Activated CD8-positive, alpha-beta T cell treated with anti-CD3 and anti-CD28 coated beads for 36 hours (primary cell): Measurements from ENCODE around the gene PLEKHO1. TPM values are rescaled to one million over a fixed set of nuclear protein-coding genes. Genes with fewer than 3 reads are reported as not detected.

Experiments used
- ATAC-seq: fragments of 200-7000 bp; cut with Tn5 transposase; one replicate; pipeline ENCODE4 v1.10.0; 2021; ENCODE audit warnings: mild to moderate bottlenecking, moderate library complexity
- CTCF ChIA-PET: fragments of 350-600 bp; sonication (Branson Sonifier 250); formaldehyde crosslinking; loops from one replicate; lab custom pipeline; 2021; ENCODE audit warnings: antibody characterized with exemption; lab: Charles Lee
- POLR2A ChIA-PET: fragments of 350-600 bp; sonication (Branson Sonifier 250); formaldehyde crosslinking; loops from one replicate; lab custom pipeline; 2021; ENCODE audit warnings: antibody characterized with exemption; lab: Charles Lee
- DNase-seq: peaks from one replicate; pipeline ENCODE4 v3.0.0-alpha.2; 2020
- H3K27ac Mint-ChIP-seq: one replicate; pipeline ENCODE4 v1.8.0; 2021; ENCODE audit warnings: mild to moderate bottlenecking, mixed read lengths
- H3K27me3 Mint-ChIP-seq: one replicate; pipeline ENCODE4 v1.8.0; 2021; ENCODE audit warnings: mixed read lengths
- H3K36me3 Mint-ChIP-seq: one replicate; pipeline ENCODE4 v1.8.0; 2021; ENCODE audit warnings: low read depth, mixed read lengths
- H3K4me1 Mint-ChIP-seq: one replicate; pipeline ENCODE4 v1.8.0; 2021; ENCODE audit warnings: low read depth, mixed read lengths
- H3K4me3 Mint-ChIP-seq: one replicate; pipeline ENCODE4 v1.8.0; 2021; ENCODE audit warnings: mild to moderate bottlenecking, moderate library complexity, mixed read lengths
- H3K9me3 Mint-ChIP-seq: one replicate; pipeline ENCODE4 v1.8.0; 2021; ENCODE audit warnings: mixed read lengths
- intact Hi-C: fragments of 100-400 bp; cut with micrococcal nuclease; formaldehyde crosslinking; loops from one replicate; pipeline ENCODE4 v1.10.0; 2022
- total RNA-seq, 2 experiments: library from RNA; stranded (reverse); gene quantifications; one replicate each; pipeline ENCODE4 v1.2.3, GENCODE V29; 2021
- TF ChIP-seq, protein P1 (sequence below): fragments of 200-600 bp; IDR thresholded peaks from one replicate; pipeline ENCODE4 v1.8.0; 2022; ENCODE audit warnings: antibody characterized with exemption, mild to moderate bottlenecking

PLEKHO1 gene
- total RNA-seq, 2 experiments from 2014 or later = 18.2 to 19.0 TPM

DNA sequence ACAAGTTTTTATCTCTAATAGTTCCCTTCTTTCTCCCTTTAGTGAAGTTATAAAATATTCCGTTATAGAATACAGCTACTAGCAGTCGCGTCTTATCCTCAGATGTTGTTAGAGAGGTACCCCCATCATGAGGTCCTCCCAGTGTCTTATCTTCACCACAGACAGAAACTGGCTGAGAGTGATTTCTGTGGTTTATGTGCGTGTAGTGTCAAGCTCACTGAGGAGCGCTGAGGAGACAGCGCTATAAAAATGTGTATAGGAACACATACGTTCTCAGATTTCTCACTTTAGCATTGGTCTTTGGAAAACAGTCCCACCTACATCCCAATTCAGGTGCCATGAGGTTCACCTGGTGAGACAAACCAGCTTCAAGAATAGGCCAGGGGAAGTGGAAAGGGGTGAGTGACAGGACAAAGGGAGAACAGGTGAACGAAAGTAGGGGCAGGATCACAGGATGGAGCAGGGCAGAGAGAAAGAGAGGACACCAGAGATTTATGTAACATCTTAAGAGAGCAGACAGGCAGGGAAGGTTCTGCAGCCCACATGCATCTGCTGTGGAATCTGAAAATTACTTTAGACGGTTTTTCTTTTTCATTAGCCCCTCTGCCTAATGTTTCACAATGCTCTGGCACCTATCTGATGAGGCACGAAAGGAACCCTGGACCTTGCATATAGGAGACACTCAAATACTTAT, 2.7 kb upstream of the PLEKHO1 start:
- no peak overlapping the region for H3K4me3 Mint-ChIP-seq

DNA sequence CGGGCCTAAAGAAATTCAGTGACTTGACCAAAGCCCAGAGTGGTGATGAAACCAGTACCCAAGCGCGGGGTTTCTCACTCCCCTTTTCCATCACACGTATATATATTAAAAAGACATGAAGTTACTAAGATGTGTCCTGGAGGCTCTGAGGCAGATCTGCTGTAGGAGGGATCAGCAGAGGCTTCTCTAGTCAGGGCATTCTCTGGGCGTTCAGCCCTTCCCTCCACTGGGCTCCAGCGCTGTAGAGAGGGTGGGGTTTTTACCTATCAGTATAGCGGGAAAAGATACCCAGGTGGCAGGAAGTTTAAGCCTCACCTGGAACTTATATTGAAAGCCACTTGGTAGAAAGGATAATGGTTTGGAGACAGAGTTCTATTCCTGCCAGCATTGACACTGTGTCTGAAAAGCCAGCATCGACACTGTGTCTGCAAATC, 862 bp upstream of the PLEKHO1 start:
- Mint-ChIP-seq H3K4me1 (peaks cover 54% of the 10 kb centered on the region), H3K4me3 (peak overlapping the region; percentile 69), H3K27ac (peak overlapping the region; percentile 43), H3K27me3 (peaks cover 1% of the 10 kb centered on the region), H3K36me3 (peaks cover 14% of the 10 kb centered on the region), H3K9me3 (no peaks in the 10 kb centered on the region)
- DNase-seq (no peak), ATAC-seq (no peak)
- ChIA-PET CTCF (interaction anchor here (1.1 to 1.7 kb wide), 3 partner anchors 13 to 133 kb away, joined by 3 to 6 read pairs (median 4); no protein-coding TSS in a partner anchor), POLR2A (interaction anchor here (0.7 to 2.3 kb wide), 2 partner anchors 9 to 262 kb away, joined by 3 to 12 read pairs; a partner anchor contains a TSS)
- TF ChIP-seq, protein P1, sequence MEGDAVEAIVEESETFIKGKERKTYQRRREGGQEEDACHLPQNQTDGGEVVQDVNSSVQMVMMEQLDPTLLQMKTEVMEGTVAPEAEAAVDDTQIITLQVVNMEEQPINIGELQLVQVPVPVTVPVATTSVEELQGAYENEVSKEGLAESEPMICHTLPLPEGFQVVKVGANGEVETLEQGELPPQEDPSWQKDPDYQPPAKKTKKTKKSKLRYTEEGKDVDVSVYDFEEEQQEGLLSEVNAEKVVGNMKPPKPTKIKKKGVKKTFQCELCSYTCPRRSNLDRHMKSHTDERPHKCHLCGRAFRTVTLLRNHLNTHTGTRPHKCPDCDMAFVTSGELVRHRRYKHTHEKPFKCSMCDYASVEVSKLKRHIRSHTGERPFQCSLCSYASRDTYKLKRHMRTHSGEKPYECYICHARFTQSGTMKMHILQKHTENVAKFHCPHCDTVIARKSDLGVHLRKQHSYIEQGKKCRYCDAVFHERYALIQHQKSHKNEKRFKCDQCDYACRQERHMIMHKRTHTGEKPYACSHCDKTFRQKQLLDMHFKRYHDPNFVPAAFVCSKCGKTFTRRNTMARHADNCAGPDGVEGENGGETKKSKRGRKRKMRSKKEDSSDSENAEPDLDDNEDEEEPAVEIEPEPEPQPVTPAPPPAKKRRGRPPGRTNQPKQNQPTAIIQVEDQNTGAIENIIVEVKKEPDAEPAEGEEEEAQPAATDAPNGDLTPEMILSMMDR = no peak
- intact Hi-C loops = no loop called here

More for the DNA sequence above, 2.7 kb upstream of the PLEKHO1 start:
- ATAC-seq = no peak
- H3K4me1 Mint-ChIP-seq = peaks cover 40% of the 10 kb centered on the region
- H3K36me3 Mint-ChIP-seq = peaks cover 6% of the 10 kb centered on the region
- DNase-seq = no peak
- CTCF ChIA-PET = interaction anchor here (1.1 to 1.4 kb wide), 2 partner anchors 19 to 95 kb away, joined by 3 to 5 read pairs; no protein-coding TSS in a partner anchor
- TF ChIP-seq, protein P1 = no peak
- H3K27me3 Mint-ChIP-seq = peaks cover 1% of the 10 kb centered on the region
- H3K9me3 Mint-ChIP-seq = no peaks in the 10 kb centered on the region
- intact Hi-C loops = no loop called here
- no peak overlapping the region for H3K27ac Mint-ChIP-seq
- POLR2A ChIA-PET = interaction anchor here (0.6 to 1.2 kb wide), 4 partner anchors 9 to 186 kb away, joined by 3 to 4 read pairs (median 3); partner anchors contain the start of gene VPS45

DNA sequence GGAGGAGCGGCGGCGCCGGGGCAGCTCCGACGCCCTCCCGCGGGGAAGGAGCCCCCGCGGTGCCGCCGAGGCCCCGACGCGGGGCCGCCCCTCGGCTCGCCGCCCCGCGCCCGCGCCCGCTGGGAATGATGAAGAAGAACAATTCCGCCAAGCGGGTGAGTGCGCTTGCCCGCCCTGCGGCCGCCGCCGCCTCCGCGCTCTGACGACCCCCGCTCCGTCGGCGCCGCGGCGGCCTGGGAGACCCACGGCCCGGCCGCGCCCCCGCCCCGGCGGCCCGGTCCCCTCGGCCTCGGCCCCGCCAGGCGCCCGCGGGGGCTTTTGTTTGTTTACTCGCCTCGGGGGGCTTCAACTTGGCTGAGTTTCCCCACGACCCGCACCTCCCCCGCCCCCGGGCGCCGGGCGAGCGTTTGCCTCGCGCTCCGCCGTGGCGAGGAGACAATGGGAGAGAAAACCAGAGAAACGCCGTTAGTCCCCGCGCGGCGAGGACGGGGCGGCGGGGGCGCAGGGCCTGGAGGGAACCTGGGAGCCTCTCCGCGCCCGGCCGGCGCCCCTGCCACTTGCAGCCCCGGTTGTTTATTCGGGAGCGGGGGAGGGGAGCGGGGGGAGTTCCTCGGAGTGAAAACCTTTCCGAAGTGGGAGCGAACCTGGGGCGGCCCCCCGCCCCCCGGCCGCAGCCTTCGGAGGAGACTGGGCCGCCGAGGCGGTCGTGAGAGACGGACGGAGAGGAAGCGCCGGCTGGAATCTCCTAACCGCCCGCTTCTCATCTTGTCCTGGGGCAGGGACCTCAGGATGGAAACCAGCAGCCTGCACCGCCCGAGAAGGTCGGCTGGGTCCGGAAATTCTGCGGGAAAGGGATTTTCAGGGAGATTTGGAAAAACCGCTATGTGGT, 661 bp downstream of the PLEKHO1 start:
- DNase-seq (peak; percentile 28), ATAC-seq (no peak)
- TF ChIP-seq, protein P1 = no peak
- H3K27me3 Mint-ChIP-seq = peaks cover 1% of the 10 kb centered on the region
- intact Hi-C loops = loop anchor here (2.0 kb wide), 1 partner anchor 14 kb away; no protein-coding TSS in a partner anchor
- peaks cover 60% of the 10 kb centered on the region for H3K4me1 Mint-ChIP-seq
- ChIA-PET CTCF (interaction anchor here (1.2 to 3.7 kb wide), 5 partner anchors 10 to 77 kb away, joined by 4 to 11 read pairs (median 4); no protein-coding TSS in a partner anchor), POLR2A (interaction anchor here (0.7 to 2.3 kb wide), 12 partner anchors 9 to 263 kb away, joined by 3 to 12 read pairs (median 3); a partner anchor contains a TSS)
- H3K27ac Mint-ChIP-seq = peak overlapping the region; percentile 89
- peak overlapping the region; percentile 83 for H3K4me3 Mint-ChIP-seq
- H3K9me3 Mint-ChIP-seq = no peaks in the 10 kb centered on the region
- H3K36me3 Mint-ChIP-seq = peaks cover 23% of the 10 kb centered on the region

DNA sequence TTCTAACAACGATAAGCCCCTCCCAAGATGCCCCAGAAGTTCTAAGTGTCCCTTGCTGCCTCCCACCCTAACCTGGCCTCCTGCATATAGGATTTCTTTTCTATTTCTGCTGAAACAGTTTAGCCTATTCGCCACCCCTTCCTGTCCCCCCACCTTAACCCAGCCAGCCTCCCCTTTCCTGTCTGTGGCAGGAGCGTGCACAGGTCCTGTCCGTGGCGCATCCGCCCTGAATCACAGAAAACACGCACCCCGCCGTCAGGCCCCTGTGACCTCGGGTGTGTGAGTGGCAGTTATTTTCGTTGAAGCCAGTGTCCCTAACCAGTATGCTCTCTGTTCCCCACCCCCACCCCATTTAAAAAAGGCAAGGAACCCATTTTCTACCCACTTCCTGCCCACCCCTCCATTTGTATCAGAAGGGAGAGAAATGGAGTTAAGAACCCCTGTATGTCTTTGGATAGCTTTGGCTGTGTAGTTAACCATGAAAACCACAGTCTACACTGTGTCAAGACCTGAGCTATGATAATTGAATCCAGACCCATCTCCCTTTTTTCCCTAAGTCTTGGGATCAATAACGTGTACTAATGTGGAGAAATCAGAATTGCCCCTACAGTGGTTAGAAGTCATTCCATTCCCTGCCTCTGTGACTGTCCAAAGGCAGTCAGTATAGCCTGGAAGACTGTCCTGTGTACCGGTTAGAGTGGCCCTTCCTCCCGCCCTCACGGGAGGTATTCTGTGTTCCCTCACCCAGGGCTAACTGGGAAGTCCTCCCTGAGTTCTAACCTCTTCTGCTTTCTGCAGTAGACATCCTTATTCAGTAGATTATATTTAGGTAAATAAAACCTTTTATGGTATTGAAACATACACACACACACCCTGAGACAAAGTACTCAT, 1.8 kb downstream of the PLEKHO1 start:
- H3K4me3 Mint-ChIP-seq = peak overlapping the region; percentile 83
- TF ChIP-seq, protein P1 = no peak
- peak; percentile 68 for ATAC-seq
- H3K9me3 Mint-ChIP-seq = no peaks in the 10 kb centered on the region
- H3K27me3 Mint-ChIP-seq = peaks cover 1% of the 10 kb centered on the region
- CTCF ChIA-PET = interaction anchor here (1.0 to 3.7 kb wide), 5 partner anchors 9 to 78 kb away, joined by 4 to 11 read pairs (median 5); no protein-coding TSS in a partner anchor
- DNase-seq = peak; percentile 77
- H3K4me1 Mint-ChIP-seq = peaks cover 60% of the 10 kb centered on the region
- POLR2A ChIA-PET = interaction anchor here (0.6 to 1.4 kb wide), 5 partner anchors 9 to 264 kb away, joined by 3 to 7 read pairs (median 3); partner anchors contain the start of gene VPS45
- intact Hi-C loops = loop anchor here (2.0 kb wide), 1 partner anchor 13 kb away; no protein-coding TSS in a partner anchor
- peaks cover 28% of the 10 kb centered on the region for H3K36me3 Mint-ChIP-seq
- peak overlapping the region; percentile 89 for H3K27ac Mint-ChIP-seq
